ENCODE measurements around the gene NOG. TPM values are rescaled to one million over a fixed set of nuclear protein-coding genes. Genes with fewer than 3 reads are reported as not detected.

Gene NOG
- total and polyA plus RNA-seq, 10 of the 15 experiments (the other 5 are each of a cell fraction or from before 2014, with no cell fraction given): 0.10 TPM; not detected in 9

- in situ Hi-C loops (cut with MboI) (no loop called here), intact Hi-C loops (cut with micrococcal nuclease; ENCODE audit: unreplicated experiment) (no loop called here)
- WGBS (ENCODE audit: insufficient coverage, insufficient replicate concordance, low lambda C conversion rate, missing lambda C conversion rate): 3% methylated on average over 3 of the region's 3 CpGs
- H4K20me1 ChIP-seq (ENCODE audit: control insufficient read depth, insufficient read depth): no peaks in the 10 kb centered on the region
- ChIA-PET CTCF (no interaction called here), POLR2A (no interaction called here), SMC1A (ENCODE audit: uncharacterized antibody, unreplicated experiment) (interaction anchor here (0.7 kb wide), 1 partner anchor 8 kb away, joined by 3 read pairs; no protein-coding TSS in a partner anchor), RAD21 (ENCODE audit: unreplicated experiment) (no interaction called here)
- H3K27ac ChIP-seq (ENCODE audit: control insufficient read depth, insufficient read depth): no peak overlapping the region
- no peaks in the 10 kb centered on the region for H3K36me3 ChIP-seq (ENCODE audit: control insufficient read depth in 2 of 2, insufficient read depth in 2 of 2, low read length in 1 of 2)
- no peak overlapping the region for H3K4me3 ChIP-seq
- no peak overlapping the region for H2AFZ ChIP-seq (ENCODE audit: control insufficient read depth, low read depth, low read length)
- H3K9ac ChIP-seq (ENCODE audit: control insufficient read depth, insufficient read depth, low read length): no peak overlapping the region
- FAIRE-seq: no peak
- H3K79me2 ChIP-seq (ENCODE audit: control insufficient read depth, insufficient read depth, low read length): no peaks in the 10 kb centered on the region
- H3K27me3 ChIP-seq (replicated peaks in 1 of 2; ENCODE audit: control insufficient read depth in 2 of 2, insufficient read depth in 2 of 2, low read length in 1 of 2): peaks cover 0 to 2% of the 10 kb centered on the region in 2 experiments; a peak in 1 of 4 replicates
- DNase-seq (ENCODE audit: low read depth, low spot score): no peak
- no peaks in the 10 kb centered on the region for H3K4me1 ChIP-seq (ENCODE audit: control insufficient read depth, insufficient read depth, low read length)
- ATAC-seq: no peak
- no peak overlapping the region for H3K4me2 ChIP-seq (ENCODE audit: control insufficient read depth, insufficient read depth)
- no peak for TF ChIP-seq TAF1 (IDR thresholded peaks at IDR 0.05; ENCODE audit: borderline replicate concordance, low read depth, low read length)
- no peak for TF ChIP-seq SKIL (IDR thresholded peaks at IDR 0.05; ENCODE audit: low read depth, poor library complexity, severe bottlenecking)
- TF ChIP-seq NFYB (IDR thresholded peaks at IDR 0.05; ENCODE audit: insufficient read depth, low read depth, low read length): no peak
- no peak for TF ChIP-seq SREBF1 (IDR thresholded peaks at IDR 0.05; ENCODE audit: low read length)
- TF ChIP-seq SMC3 (IDR thresholded peaks at IDR 0.05; ENCODE audit: borderline replicate concordance, low read length): no peak
- TF ChIP-seq EGR1 (IDR thresholded peaks at IDR 0.05; ENCODE audit: borderline replicate concordance in 1 of 2, low read depth in 2 of 2, low read length in 2 of 2): no peak
- TF ChIP-seq TCF3 (IDR thresholded peaks at IDR 0.05; ENCODE audit: borderline replicate concordance, insufficient read depth, low read depth, low read length): no peak
- no peak for TF ChIP-seq ZNF274 (IDR thresholded peaks at IDR 0.05; ENCODE audit: insufficient read depth, insufficient read length)
- no peak for TF ChIP-seq ZBTB11 (CRISPR knock-in tag; IDR thresholded peaks at IDR 0.05)
- TF ChIP-seq CTCF (IDR thresholded peaks at IDR 0.05 in 2 of 3, conservative IDR thresholded peaks at IDR 0.05 in 1 of 3; ENCODE audit: control insufficient read depth in 2 of 3, extremely low read depth in 1 of 3, insufficient read depth in 1 of 3, low read depth in 3 of 3, low read length in 3 of 3): no peak
- TF ChIP-seq SRF (IDR thresholded peaks at IDR 0.05; ENCODE audit: low read depth in 2 of 2, low read length in 2 of 2): no peak
- TF ChIP-seq ZNF622 (IDR thresholded peaks at IDR 0.05): no peak
- no peaks in the 10 kb centered on the region for H3K9me3 ChIP-seq (replicated peaks; ENCODE audit: control insufficient read depth, insufficient read depth, low read length)
- BruUV-seq (replicated peaks): no TSS peak
These were observed 42.8 kb downstream of the NOG start for GRCh38 chr17:56636265-56636664.
